Mesothelial cell of epicardium (in vitro differentiated cells): ENCODE measurements around the gene KLHL29. TPM values are rescaled to one million over a fixed set of nuclear protein-coding genes. Genes with fewer than 3 reads are reported as not detected.

ENCODE experiments used
- DNase-seq, 2 experiments: peaks; one replicate each; pipeline ENCODE4 v3.0.0; 2021; ENCODE audit warnings: low spot score in 2 of 2; ENCODE audit not compliant: unreplicated experiment in 2 of 2
- H3K27ac Mint-ChIP-seq: 2 replicates; pipeline ENCODE4 v1.8.0; 2021; ENCODE audit warnings: mixed read lengths
- H3K27me3 Mint-ChIP-seq: 2 replicates; pipeline ENCODE4 v1.8.0; 2021; ENCODE audit warnings: low read depth, mixed read lengths
- H3K36me3 Mint-ChIP-seq: 2 replicates; pipeline ENCODE4 v1.8.0; 2021; ENCODE audit warnings: mixed read lengths
- H3K4me1 Mint-ChIP-seq: 2 replicates; pipeline ENCODE4 v1.8.0; 2021; ENCODE audit warnings: mixed read lengths
- H3K4me3 Mint-ChIP-seq: 2 replicates; pipeline ENCODE4 v1.8.0; 2021; ENCODE audit warnings: mild to moderate bottlenecking, moderate library complexity, mixed read lengths
- H3K9me3 Mint-ChIP-seq: 2 replicates; pipeline ENCODE4 v1.8.0; 2021; ENCODE audit warnings: mixed read lengths
- CTCF ChIP-seq: fragments of 200-600 bp; sonication (generic); IDR thresholded peaks from one replicate; pipeline ENCODE4 v1.5.0; 2021; ENCODE audit warnings: antibody characterized with exemption; ENCODE audit not compliant: unreplicated experiment
- total RNA-seq: library from RNA; stranded (reverse); gene quantifications from 3 replicates; pipeline ENCODE4 v1.2.1, GENCODE V29; 2021

The KLHL29 gene
- total RNA-seq, 1 donor from 2014 or later: 28.3 TPM

DNA sequence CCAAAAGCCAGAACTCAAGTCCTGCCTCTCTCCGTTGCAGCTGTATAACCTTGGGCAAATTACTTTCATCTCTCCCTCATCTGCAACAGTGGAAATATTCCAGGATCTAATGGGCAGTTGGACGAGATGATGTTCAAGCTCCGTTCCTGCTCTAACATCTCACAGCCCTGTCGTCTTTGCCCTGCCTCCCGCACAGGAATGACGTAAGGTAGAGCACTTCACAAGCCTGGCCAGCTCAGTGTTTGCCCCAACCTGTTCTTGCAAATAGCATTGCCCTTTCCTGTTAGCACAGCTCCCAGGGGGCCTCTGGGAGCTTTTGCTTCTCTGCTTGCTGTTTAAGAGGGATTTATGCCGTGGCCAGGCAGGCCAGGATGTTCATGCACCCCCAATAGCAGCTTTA, 107.9 kb downstream of the KLHL29 start:
- H3K36me3 Mint-ChIP-seq: peaks cover 3% of the 10 kb centered on the region
- H3K4me3 Mint-ChIP-seq: no peak overlapping the region
- no peak overlapping the region for H3K27ac Mint-ChIP-seq
- TF ChIP-seq CTCF: no peak
- DNase-seq: no peak
- H3K4me1 Mint-ChIP-seq: peaks cover 8% of the 10 kb centered on the region
- no peaks in the 10 kb centered on the region for H3K9me3 Mint-ChIP-seq
- H3K27me3 Mint-ChIP-seq: no peaks in the 10 kb centered on the region

- Mint-ChIP-seq H3K4me3 (no peak overlapping the region), H3K27me3 (no peaks in the 10 kb centered on the region), H3K4me1 (peaks cover 8% of the 10 kb centered on the region), H3K9me3 (no peaks in the 10 kb centered on the region), H3K27ac (no peak overlapping the region), H3K36me3 (peaks cover 3% of the 10 kb centered on the region)
- DNase-seq: no peak
- TF ChIP-seq CTCF: no peak
Observed at GRCh38 chr2:23493846-23494245, 108.9 kb downstream of the KLHL29 start.

DNA sequence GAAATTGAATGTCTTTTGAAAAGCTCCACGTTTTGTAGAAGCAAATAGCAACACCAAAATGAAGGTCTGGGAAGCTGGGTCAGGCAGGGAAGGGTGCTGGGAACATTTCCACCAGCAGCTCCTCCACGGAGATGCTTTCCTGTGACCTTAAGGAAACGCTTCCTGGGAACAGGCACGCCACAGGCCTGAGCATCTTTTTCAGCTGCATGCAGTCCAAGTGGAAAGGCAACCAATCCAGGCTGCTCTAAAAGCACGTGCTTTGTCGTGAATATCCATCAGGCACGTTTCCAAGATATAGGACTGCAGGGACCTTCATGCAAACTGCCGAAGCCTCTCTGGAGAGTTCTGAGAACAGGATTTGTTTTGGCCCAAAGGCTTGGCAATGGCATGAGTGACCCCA, 109.3 kb downstream of the KLHL29 start:
- Mint-ChIP-seq H3K27ac (no peak overlapping the region), H3K36me3 (peaks cover 3% of the 10 kb centered on the region), H3K4me3 (no peak overlapping the region), H3K4me1 (peaks cover 8% of the 10 kb centered on the region), H3K9me3 (no peaks in the 10 kb centered on the region), H3K27me3 (no peaks in the 10 kb centered on the region)
- no peak for TF ChIP-seq CTCF
- DNase-seq: no peak

- Mint-ChIP-seq H3K4me3 (no peak overlapping the region), H3K36me3 (peaks cover 3% of the 10 kb centered on the region), H3K9me3 (no peaks in the 10 kb centered on the region), H3K4me1 (peaks cover 8% of the 10 kb centered on the region), H3K27me3 (no peaks in the 10 kb centered on the region), H3K27ac (no peak overlapping the region)
- DNase-seq: no peak
- TF ChIP-seq CTCF: no peak
Observed at GRCh38 chr2:23495661-23496114, 110.7 kb downstream of the KLHL29 start.

DNA sequence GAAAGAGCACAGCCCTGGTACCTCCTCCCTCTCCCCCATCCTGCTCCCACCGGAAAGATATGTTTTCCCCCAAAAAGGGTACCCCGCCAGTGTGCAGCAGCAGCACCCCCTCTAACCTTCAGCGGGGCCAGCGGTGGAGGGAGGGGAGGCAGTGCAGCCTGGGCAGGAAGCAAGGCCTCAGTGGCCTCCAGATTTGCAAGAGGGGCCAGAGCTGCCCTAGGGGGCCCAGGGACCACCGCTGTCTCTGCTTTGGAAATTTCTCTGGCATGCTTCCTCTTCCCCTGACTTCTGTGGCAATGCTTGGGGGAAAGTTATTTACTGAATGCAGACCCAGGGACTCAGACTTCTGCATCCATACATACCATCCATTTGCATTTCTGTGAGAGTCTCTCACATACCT, 111.5 kb downstream of the KLHL29 start:
- no peak for DNase-seq
- H3K27me3 Mint-ChIP-seq: no peaks in the 10 kb centered on the region
- peaks cover 12% of the 10 kb centered on the region for H3K4me1 Mint-ChIP-seq
- H3K9me3 Mint-ChIP-seq: no peaks in the 10 kb centered on the region
- no peak overlapping the region for H3K4me3 Mint-ChIP-seq
- H3K27ac Mint-ChIP-seq: no peak overlapping the region
- TF ChIP-seq CTCF: no peak
- peaks cover 3% of the 10 kb centered on the region for H3K36me3 Mint-ChIP-seq

- no peak for DNase-seq
- Mint-ChIP-seq H3K4me3 (no peak overlapping the region), H3K27me3 (no peaks in the 10 kb centered on the region)
Observed at GRCh38 chr2:23497063-23497462, 112.1 kb downstream of the KLHL29 start.

More at GRCh38 chr2:23497063-23497462, 112.1 kb downstream of the KLHL29 start:
- no peak overlapping the region for H3K27ac Mint-ChIP-seq
- no peak for TF ChIP-seq CTCF
- peaks cover 18% of the 10 kb centered on the region for H3K4me1 Mint-ChIP-seq
- no peaks in the 10 kb centered on the region for H3K9me3 Mint-ChIP-seq
- H3K36me3 Mint-ChIP-seq: peaks cover 3% of the 10 kb centered on the region
